GM21390 (cell line): Measurements from ENCODE around the gene MARK3.
A peak's percentile ranks its signal among the peaks of the same experiment; 100 is the strongest.
"Not testable (repeated sequence)": the region's sequence is repeated elsewhere in the genome, so short reads cannot be mapped to it uniquely, and the experiment has no call there.

Experiments
- ATAC-seq: cut with Tn5 transposase; IDR thresholded peaks from one replicate; pipeline ENCODE4 v1.9.1; 2021; ENCODE audit not compliant: unreplicated experiment

Gene MARK3

GRCh38 chr14:103524002-103524935, 139.1 kb downstream of the MARK3 start:
- ATAC-seq, result no peak

DNA sequence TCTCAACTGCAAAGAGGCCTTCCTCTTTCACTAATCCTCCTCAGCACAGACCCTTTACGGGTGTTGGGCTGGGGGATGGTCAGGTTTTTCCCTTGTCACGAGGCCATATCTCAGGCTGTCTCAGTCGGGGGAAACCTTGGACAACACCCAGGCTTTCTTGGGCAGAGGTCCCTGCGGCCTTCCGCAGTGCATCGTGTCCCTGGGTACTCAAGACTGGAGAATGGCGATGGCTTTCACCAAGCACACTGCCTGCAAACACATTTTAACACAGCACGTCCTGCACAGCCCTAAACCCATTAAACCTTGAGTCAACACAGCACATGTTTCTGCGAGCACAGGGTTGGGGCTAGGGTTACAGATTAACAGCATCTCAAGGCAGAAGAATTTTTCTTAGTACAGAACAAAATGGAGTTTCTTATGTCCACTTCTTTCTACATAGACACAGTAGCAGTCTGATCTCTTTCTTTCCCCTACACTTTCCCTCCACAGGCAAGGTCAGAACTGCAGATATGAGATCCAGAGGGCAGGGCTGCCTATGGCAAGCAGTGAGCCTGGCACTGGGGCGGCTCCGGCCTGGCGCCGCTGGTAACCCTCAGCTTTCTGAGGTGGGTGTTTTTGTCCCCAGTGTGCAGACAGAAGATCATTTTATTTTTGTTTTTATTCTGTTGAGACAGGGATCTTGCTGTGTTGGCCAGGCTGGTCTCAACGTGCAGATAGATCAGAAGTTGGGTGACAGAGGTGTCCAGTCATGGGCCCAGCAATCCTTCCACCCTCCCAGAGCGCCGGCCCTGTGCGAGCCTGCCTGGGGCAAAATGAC, 140.4 kb downstream of the MARK3 start:
- not testable (repeated sequence) for ATAC-seq

DNA sequence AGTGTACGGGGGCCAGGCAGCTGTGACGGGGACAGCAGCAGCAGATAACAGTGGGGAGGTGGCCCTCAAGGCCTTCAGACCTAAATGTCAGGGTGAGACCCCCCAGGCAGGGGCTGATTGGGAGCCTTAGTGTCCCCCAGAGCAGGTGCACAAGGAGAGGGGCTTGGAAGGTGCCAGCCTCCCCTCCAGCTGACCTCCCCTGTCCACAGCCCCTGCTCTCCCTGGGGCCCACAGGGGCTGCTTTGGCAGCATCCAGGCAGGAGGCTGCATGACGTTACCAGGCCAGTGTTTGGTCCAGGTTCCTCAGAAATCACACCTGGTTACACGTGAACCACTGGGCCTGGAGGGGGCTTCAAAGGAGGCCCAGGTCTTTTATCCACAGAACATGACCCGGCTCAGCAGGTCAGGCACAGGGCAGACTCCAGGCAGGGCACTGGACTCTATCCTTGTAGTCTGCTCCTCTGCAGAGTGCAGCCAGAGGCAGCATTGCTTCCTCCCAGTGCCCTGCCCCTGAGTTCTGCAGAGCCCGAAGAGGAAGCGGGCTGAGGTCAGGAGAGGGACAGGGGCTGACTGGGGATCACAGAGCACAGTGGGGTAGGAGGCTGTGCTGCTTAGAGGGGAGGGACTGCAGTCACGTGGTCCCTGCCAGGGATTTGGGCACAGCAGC, 141.2 kb downstream of the MARK3 start:
- ATAC-seq, result no peak

DNA sequence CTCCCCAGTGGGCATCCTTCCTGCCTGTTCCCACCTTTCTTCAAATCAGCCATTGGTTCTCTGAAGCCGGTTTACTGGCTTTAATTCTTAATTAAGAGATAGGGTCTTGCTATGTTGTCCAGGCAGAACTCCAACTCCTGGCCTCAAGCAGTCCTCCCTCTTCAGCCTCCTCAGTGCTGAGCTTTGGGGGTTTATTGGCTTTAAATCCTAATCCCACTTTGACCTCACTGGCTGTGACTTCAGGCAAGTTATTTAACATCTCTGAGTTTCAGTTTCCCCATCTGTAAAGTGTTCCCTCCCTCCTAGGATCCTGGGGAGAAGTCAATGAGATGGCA, 141.7 kb downstream of the MARK3 start:
- no peak for ATAC-seq

- peak; percentile 55 for ATAC-seq
Measured at GRCh38 chr14:103527408-103528145, 142.4 kb downstream of the MARK3 start.

GRCh38 chr14:103528146-103528586, 143.0 kb downstream of the MARK3 start:
- no peak for ATAC-seq

GRCh38 chr14:103528587-103529382, 143.6 kb downstream of the MARK3 start, which contains the start of gene TRMT61A:
TRMT61A (plus strand) TSS chr14:103529196; CDS start chr14:103529979, 783 bp downstream.
- ATAC-seq, result no peak

DNA sequence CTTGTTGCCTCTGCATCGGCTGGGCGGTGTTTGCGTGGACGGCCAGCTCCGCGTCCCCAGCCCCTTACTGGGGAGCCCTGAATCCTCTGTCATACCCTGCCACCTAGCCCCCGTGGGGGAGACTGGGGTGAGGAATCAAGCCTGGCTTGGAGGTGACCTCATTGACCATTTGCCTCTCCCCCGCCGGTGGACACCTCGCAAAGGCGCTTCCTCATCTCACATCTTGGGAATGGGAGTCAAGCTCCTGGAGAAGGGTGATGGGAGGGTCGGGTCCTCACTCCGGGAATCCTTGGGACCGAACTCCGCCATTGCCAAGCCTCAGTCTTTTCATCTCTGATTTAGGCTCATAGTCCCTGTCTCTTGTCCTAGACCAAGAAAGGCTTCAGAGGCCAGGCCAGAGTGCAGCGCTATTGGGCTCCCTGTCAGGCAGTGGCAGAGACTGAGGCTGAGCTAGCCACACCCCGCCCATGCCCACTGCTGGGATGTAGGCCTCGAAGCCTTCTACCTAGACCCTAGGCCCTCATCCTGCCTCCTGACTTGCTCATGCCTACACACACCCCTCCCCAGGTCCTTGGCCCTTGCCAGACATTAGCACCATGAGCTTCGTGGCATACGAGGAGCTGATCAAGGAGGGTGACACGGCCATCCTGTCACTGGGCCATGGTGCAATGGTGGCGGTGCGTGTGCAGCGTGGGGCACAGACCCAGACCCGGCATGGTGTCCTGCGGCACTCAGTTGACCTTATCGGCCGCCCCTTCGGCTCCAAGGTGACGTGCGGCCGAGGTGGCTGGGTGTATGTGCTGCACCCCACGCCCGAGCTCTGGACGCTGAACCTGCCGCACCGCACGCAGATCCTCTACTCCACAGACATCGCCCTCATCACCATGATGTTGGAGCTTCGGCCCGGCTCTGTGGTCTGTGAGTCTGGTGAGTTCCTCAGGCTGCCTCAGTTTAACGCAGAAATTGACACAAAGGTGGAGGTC, 144.5 kb downstream of the MARK3 start:
- no peak for ATAC-seq

DNA sequence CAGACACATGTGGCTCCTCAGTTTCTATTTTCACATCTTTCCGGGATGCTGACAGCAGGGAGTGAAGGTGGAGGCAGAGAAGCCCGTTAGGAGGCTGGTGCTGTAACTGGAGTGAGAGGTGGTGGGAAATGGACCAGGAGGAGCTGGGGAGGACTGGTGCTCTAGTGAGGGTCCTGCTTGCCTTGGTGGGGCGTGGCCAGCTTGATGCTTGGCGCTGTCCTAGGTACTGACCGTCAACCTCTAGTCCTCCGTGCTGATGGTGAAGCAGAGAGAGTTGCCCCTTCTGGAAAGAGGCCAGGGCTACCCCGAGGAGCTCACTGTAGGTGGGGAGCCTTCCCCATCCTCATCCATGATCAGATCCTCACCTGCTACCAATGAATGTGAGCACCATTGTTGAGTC, 145.2 kb downstream of the MARK3 start:
- no peak for ATAC-seq

GRCh38 chr14:103530831-103531230, 145.6 kb downstream of the MARK3 start:
- no peak for ATAC-seq

GRCh38 chr14:103531421-103532215, 146.4 kb downstream of the MARK3 start:
- no peak for ATAC-seq

- ATAC-seq, result no peak
Measured at GRCh38 chr14:103532216-103533136, 147.3 kb downstream of the MARK3 start.

GRCh38 chr14:103533137-103533998, 148.2 kb downstream of the MARK3 start:
- ATAC-seq, result no peak

DNA sequence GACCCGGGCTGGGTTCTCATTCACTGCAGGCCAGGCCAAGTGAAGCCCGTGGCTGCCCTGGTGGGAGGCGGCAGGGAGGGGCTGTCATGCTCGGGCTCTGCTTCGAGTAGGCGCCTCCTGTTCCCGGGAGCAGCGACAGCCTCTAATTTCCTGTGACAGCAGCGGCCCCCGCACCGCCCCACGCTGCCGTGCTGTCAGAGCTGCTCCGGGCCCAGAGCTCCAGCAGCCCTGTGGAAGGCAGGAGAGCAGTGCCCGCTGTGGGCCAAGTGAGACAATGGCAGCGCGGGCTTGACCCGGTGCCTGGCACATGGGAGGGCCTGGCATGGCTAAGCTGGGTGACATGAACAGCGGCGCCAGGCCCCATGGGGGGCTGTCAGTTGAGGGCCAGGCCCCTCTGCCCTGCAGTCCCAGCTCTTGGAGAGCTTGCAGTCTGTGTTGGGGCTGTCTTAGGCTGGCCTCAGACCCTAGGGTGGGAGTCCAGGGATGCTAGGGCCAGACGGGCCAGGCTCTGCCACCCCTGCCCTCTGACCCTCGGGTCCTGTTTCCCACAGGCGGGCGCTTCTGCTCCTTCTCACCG, 148.9 kb downstream of the MARK3 start:
- ATAC-seq, result no peak

GRCh38 chr14:103534576-103535061, 149.4 kb downstream of the MARK3 start:
- ATAC-seq, result no peak
